BE2C (cell line): Measurements from ENCODE around the gene MTHFSD.

Experiments
- DNase-seq: peaks from one replicate; pipeline ENCODE4 v3.0.0-alpha.2; 2020
- H3K27me3 ChIP-seq: fragments of 250-450 bp; sonication (Bioruptor Pico); 2 replicates; pipeline ENCODE4 v1.5.1; 2020; ENCODE audit warnings: mild to moderate bottlenecking
- H3K36me3 ChIP-seq: fragments of 250-450 bp; sonication (Bioruptor Pico); 2 replicates; pipeline ENCODE4 v1.5.1; 2020; ENCODE audit warnings: mild to moderate bottlenecking
- H3K4me1 ChIP-seq: fragments of 250-450 bp; sonication (Bioruptor Pico); 2 replicates; pipeline ENCODE4 v1.5.1; 2020
- H3K4me3 ChIP-seq: 2 replicates; pipeline ENCODE4 v1.5.1; 2011; ENCODE audit warnings: low read depth, low read length
- H3K9me3 ChIP-seq: fragments of 250-450 bp; sonication (Bioruptor Pico); 2 replicates; pipeline ENCODE4 v1.5.1; 2020
- CTCF ChIP-seq: IDR thresholded peaks from 2 replicates; pipeline ENCODE4 v1.5.1; 2012; ENCODE audit warnings: mild to moderate bottlenecking, low read depth, low read length

Gene MTHFSD

GRCh38 chr16:86546638-86547013 is 8.4 kb downstream of the MTHFSD start:
- Histone ChIP-seq H3K27me3 (no peaks in the 10 kb centered on the region), H3K36me3 (peaks cover 10% of the 10 kb centered on the region), H3K9me3 (no peaks in the 10 kb centered on the region), H3K4me1 (no peaks in the 10 kb centered on the region), H3K4me3 (no peak overlapping the region)
- no peak for TF ChIP-seq CTCF
- DNase-seq = no peak

- TF ChIP-seq CTCF = no peak
- H3K9me3 ChIP-seq = no peaks in the 10 kb centered on the region
- no peaks in the 10 kb centered on the region for H3K27me3 ChIP-seq
- H3K4me3 ChIP-seq = no peak overlapping the region
- peaks cover 15% of the 10 kb centered on the region for H3K36me3 ChIP-seq
- H3K4me1 ChIP-seq = no peaks in the 10 kb centered on the region
- DNase-seq = no peak
Observed at GRCh38 chr16:86545954-86546637, 8.9 kb downstream of the MTHFSD start.

- H3K4me1 ChIP-seq = no peaks in the 10 kb centered on the region
- no peaks in the 10 kb centered on the region for H3K9me3 ChIP-seq
- no peak for DNase-seq
- no peaks in the 10 kb centered on the region for H3K27me3 ChIP-seq
- no peak for TF ChIP-seq CTCF
- no peak overlapping the region for H3K4me3 ChIP-seq
- peaks cover 20% of the 10 kb centered on the region for H3K36me3 ChIP-seq
Observed at GRCh38 chr16:86545481-86545880, 9.6 kb downstream of the MTHFSD start.

GRCh38 chr16:86542756-86543750 is 12.0 kb downstream of the MTHFSD start:
- Histone ChIP-seq H3K27me3 (no peaks in the 10 kb centered on the region), H3K9me3 (no peaks in the 10 kb centered on the region), H3K36me3 (peaks cover 25% of the 10 kb centered on the region), H3K4me1 (no peaks in the 10 kb centered on the region), H3K4me3 (no peak overlapping the region)
- TF ChIP-seq CTCF = no peak
- DNase-seq = no peak

- Histone ChIP-seq H3K27me3 (no peaks in the 10 kb centered on the region), H3K4me1 (no peaks in the 10 kb centered on the region), H3K36me3 (peaks cover 27% of the 10 kb centered on the region), H3K4me3 (no peak overlapping the region), H3K9me3 (no peaks in the 10 kb centered on the region)
- no peak for DNase-seq
- no peak for TF ChIP-seq CTCF
Observed at GRCh38 chr16:86541560-86541959, 13.5 kb downstream of the MTHFSD start.

GRCh38 chr16:86540894-86541293 is 14.1 kb downstream of the MTHFSD start:
- Histone ChIP-seq H3K4me3 (no peak overlapping the region), H3K9me3 (no peaks in the 10 kb centered on the region), H3K36me3 (peaks cover 27% of the 10 kb centered on the region), H3K4me1 (no peaks in the 10 kb centered on the region), H3K27me3 (no peaks in the 10 kb centered on the region)
- no peak for TF ChIP-seq CTCF
- DNase-seq = no peak
